AG09309 (cell line): ENCODE measurements around the gene HOXB1.

Source experiments
- DNase-seq: peaks from one replicate; pipeline ENCODE4 v3.0.0-alpha.2; 2010; ENCODE audit warnings: low read depth
- H3K4me3 ChIP-seq: 2 replicates; pipeline ENCODE4 v1.5.1; 2011; ENCODE audit warnings: mild to moderate bottlenecking, low read depth, low read length, moderate library complexity; ENCODE audit not compliant: control insufficient read depth
- TF ChIP-seq, protein P1 (sequence below): IDR thresholded peaks from 2 replicates; pipeline ENCODE4 v1.5.1; 2011; ENCODE audit warnings: mild to moderate bottlenecking, low read depth, low read length, inconsistent platforms; ENCODE audit not compliant: insufficient read depth, control insufficient read depth; ENCODE audit errors: missing control alignments

HOXB1 gene

DNA sequence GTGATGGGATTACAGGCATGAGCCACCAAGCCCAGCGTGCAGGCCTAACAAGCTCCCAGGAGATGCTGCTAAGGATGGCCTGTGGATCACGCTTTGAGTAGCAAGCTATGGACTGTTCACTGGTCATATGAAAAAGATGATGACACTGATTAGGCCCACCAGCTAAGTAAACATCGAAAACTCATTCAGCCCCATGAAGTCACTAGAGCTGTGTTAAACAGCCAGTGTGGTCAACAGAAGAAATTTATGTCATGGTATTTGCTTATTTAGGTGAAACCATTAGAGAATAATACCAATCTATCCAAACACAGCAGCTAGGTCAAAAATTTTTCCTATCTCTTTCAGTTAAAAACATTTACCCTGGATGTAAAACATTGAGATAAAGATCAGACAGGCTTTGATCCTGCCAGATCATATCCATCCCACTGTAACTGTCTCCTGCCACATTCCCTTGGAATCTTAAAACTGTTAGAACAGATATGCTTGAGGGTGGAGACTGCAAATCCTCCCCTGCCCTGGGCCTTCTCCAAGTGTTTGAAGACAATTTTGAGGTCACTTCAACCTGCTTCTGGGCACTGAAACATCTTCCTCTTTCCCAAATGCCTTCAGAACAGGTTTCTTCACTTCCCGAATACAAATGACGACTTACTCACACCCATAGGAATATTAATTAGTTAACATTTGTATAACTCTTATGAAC, 30.9 kb downstream of the HOXB1 start:
- no peak for DNase-seq
- no peak overlapping the region for H3K4me3 ChIP-seq
- TF ChIP-seq, protein P1, sequence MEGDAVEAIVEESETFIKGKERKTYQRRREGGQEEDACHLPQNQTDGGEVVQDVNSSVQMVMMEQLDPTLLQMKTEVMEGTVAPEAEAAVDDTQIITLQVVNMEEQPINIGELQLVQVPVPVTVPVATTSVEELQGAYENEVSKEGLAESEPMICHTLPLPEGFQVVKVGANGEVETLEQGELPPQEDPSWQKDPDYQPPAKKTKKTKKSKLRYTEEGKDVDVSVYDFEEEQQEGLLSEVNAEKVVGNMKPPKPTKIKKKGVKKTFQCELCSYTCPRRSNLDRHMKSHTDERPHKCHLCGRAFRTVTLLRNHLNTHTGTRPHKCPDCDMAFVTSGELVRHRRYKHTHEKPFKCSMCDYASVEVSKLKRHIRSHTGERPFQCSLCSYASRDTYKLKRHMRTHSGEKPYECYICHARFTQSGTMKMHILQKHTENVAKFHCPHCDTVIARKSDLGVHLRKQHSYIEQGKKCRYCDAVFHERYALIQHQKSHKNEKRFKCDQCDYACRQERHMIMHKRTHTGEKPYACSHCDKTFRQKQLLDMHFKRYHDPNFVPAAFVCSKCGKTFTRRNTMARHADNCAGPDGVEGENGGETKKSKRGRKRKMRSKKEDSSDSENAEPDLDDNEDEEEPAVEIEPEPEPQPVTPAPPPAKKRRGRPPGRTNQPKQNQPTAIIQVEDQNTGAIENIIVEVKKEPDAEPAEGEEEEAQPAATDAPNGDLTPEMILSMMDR, result no peak

DNA sequence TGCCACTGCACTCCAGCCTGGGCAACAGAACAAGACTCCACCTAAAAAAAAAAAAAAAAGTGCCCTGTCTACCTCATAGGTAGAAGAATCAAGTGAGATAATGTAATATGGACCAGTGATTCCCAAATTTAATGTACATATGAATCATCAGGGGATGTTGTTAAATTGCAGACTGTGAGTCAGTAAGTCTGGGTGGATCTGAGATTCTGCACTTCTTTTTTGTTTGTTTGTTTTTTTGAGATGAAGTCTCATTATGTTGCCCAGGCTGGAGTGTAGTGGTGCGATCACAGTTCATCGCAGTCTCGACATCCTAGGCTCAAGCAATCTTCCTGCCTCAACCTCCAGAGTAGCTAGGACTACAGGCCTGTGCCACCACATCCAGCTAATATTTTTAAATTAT, 31.6 kb downstream of the HOXB1 start:
- no peak overlapping the region for H3K4me3 ChIP-seq
- DNase-seq, result no peak
- TF ChIP-seq, protein P1, result no peak

DNA sequence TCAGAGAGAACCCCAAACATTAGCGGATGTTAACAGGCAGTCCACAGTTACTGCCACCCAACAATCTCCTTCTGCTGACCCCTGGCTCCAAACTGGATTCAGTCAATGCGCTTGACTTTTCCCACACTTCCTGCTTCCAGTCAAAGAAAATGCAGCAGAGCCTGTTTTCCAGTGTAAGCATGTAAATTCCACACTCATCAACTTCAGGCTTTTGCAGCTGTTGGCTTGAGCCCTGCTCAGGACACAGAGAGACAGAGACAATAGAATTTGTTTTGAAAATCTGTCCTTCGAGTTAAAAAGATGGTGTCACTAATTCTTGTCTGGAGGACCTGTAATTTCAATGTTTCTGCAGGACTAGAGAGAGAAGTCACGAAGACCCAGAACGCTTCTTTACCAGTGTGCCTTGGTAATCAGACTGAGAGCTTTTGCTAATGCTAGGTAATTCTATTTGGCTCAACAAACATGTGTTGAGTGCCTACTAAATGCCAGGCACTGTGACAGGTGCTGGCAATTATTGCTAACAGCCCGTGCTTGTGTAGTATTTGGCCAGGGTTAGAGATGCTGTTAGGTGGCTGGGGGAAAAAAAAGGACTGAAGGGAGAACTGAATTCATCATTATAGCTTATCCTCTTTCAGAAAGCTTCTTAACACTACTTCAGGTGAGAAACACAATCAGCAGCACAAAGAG, 32.5 kb downstream of the HOXB1 start:
- no peak for DNase-seq
- no peak overlapping the region for H3K4me3 ChIP-seq
- TF ChIP-seq, protein P1, result no peak

DNA sequence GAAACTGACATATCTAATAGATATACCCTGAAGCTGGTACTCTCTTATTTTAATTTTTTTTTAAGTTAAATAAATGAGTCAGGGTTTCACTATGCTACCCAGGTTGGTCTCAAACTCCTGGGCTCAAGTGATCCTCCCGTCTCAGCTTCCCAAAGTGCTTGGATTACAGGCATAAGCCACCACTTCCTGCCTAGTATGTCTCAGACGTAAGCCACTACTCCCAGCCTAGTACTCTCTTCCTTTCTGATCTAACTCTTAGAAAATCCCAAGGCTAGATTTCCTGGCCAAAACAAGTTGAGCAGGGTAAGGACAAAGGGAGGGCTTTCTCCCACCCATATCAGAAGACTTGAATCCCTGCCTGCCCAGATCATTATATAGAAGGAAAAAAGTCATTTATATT, 33.7 kb downstream of the HOXB1 start:
- TF ChIP-seq, protein P1, result no peak
- no peak for DNase-seq
- H3K4me3 ChIP-seq, result no peak overlapping the region

DNA sequence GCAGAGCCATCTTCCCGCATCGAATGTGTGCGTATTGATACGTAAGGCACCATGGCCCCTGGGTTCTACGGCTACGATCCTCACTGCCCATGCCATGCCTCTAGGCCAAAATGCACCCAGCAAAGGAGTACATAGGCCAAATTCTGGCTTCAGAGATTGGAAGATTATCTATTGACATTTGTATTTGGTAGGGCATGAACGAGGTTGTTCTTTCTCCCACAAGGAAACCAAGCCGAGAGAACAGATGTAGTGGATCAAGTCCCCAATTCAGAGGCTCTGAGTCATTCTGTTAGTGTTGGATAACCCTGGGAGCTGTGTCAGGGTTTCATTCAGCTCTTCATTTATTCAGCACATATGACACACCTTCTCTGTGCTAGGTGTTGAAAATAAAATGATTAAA, 36.5 kb downstream of the HOXB1 start:
- H3K4me3 ChIP-seq, result no peak overlapping the region
- TF ChIP-seq, protein P1, result no peak
- no peak for DNase-seq

DNA sequence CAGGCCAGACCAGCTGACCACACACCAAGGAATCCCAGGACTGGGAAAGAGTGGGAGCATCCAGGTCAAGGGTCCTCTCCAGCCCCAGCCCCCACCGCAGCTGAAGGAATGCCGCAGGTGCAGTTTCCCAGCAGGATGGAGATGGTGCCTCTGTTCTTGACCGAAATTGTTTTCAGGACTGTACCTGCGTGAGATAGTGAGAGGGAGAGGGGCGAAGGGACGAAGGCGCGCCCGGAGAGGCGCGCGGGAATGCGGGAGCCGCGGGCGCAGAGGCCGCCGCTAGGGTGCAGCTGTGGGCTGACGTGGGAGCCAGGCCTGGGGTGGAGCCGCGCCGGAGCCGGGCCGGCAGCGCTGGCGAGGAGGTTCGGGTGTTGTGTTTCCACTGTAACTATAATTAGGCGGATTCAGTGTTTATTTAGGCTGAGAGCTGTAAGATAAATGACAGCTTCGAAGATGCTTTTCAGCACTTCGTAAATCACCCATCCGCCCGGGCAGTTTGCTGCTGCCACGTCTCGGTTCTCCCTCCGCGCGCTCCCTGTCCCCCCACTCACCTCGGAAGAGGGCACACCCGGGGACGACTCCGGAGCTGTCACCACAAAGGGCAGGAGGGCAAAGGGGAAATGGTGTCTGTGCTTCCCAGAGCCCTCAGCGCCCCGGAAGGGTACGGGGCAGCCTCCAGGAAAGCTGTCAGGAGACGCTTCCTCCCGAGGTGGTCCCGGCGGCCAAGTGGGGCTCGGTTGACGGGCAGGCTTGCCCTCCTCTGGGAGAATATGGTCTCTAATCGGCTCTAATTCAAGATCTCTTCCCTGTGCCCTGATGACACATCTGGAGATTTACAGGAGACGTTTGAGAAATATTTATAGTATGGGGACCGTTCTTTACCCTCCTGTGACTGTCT, 38.2 kb downstream of the HOXB1 start:
- peak overlapping the region; percentile 11 for H3K4me3 ChIP-seq
- DNase-seq, result no peak

More for the DNA sequence above, 38.2 kb downstream of the HOXB1 start:
- TF ChIP-seq, protein P1, result peak; percentile 72
